Measurements from ENCODE around the gene SH3BGRL2.

SH3BGRL2 gene

GRCh38 chr6:79610306-79611009, 20.7 kb upstream of the SH3BGRL2 start:
- H3K4me1 ChIP-seq (ENCODE audit: low read length) = peaks cover 62% of the 10 kb centered on the region
- peak overlapping the region; percentile 15; the same call in 1 of the 2 replicates for H3K4me2 ChIP-seq (ENCODE audit: low read depth, low read length)
- no peak for DNase-seq

GRCh38 chr6:79612457-79612856, 18.7 kb upstream of the SH3BGRL2 start:
- peaks cover 32% of the 10 kb centered on the region for H3F3A ChIP-seq (ENCODE audit: insufficient read depth, low read length)
- H3K27me3 ChIP-seq (replicated peaks; ENCODE audit: insufficient read depth, low read length) = no peaks in the 10 kb centered on the region
- no peaks in the 10 kb centered on the region for H3K79me2 ChIP-seq (ENCODE audit: low read length)
- H3K27ac ChIP-seq (ENCODE audit: low read length) = no peak overlapping the region; the same call in 1 of the 2 replicates
- H4K20me1 ChIP-seq (ENCODE audit: insufficient read depth, low read length) = no peaks in the 10 kb centered on the region
- no peaks in the 10 kb centered on the region for H3K9me2 ChIP-seq (replicated peaks; ENCODE audit: insufficient read depth, low read length)
- H3K4me3 ChIP-seq (ENCODE audit: low read length) = no peak overlapping the region
- H3K4me2 ChIP-seq (ENCODE audit: low read depth, low read length) = peak overlapping the region; percentile 14; the same call in 1 of the 2 replicates
- H3K9ac ChIP-seq (ENCODE audit: low read length) = no peak overlapping the region
- TF ChIP-seq CTCF (IDR thresholded peaks at IDR 0.05; ENCODE audit: low read length) = no peak
- no peak for TF ChIP-seq EZH2 (optimal IDR thresholded peaks at IDR 0.05; ENCODE audit: low read depth, low read length)
- no peak for TF ChIP-seq EZH2phosphoT487 (IDR thresholded peaks at IDR 0.05; ENCODE audit: low read length)
- no peaks in the 10 kb centered on the region for H3K9me3 ChIP-seq (replicated peaks; ENCODE audit: insufficient read depth, low read length)
- H3K36me3 ChIP-seq (replicated peaks; ENCODE audit: insufficient read depth, low read length) = no peaks in the 10 kb centered on the region
- H3K4me1 ChIP-seq (ENCODE audit: low read length) = peaks cover 55% of the 10 kb centered on the region
- no peak for DNase-seq
- no peak overlapping the region for H2AFZ ChIP-seq (ENCODE audit: low read length)

More at GRCh38 chr6:79610306-79611009, 20.7 kb upstream of the SH3BGRL2 start:
- TF ChIP-seq EZH2 (optimal IDR thresholded peaks at IDR 0.05; ENCODE audit: low read depth, low read length) (no peak), EZH2phosphoT487 (IDR thresholded peaks at IDR 0.05; ENCODE audit: low read length) (no peak), CTCF (IDR thresholded peaks at IDR 0.05; ENCODE audit: low read length) (no peak)
- H3K36me3 ChIP-seq (replicated peaks; ENCODE audit: insufficient read depth, low read length) = no peaks in the 10 kb centered on the region
- no peak overlapping the region for H2AFZ ChIP-seq (ENCODE audit: low read length)
- no peaks in the 10 kb centered on the region for H3K79me2 ChIP-seq (ENCODE audit: low read length)
- no peaks in the 10 kb centered on the region for H3K9me2 ChIP-seq (replicated peaks; ENCODE audit: insufficient read depth, low read length)
- no peaks in the 10 kb centered on the region for H3K27me3 ChIP-seq (replicated peaks; ENCODE audit: insufficient read depth, low read length)
- no peaks in the 10 kb centered on the region for H4K20me1 ChIP-seq (ENCODE audit: insufficient read depth, low read length)
- H3K9me3 ChIP-seq (replicated peaks; ENCODE audit: insufficient read depth, low read length) = no peaks in the 10 kb centered on the region
- peak overlapping the region; percentile 11; the same call in 1 of the 2 replicates for H3K27ac ChIP-seq (ENCODE audit: low read length)
- H3K9ac ChIP-seq (ENCODE audit: low read length) = no peak overlapping the region
- peaks cover 36% of the 10 kb centered on the region for H3F3A ChIP-seq (ENCODE audit: insufficient read depth, low read length)
- no peak overlapping the region for H3K4me3 ChIP-seq (ENCODE audit: low read length)

GRCh38 chr6:79612918-79613317, 18.2 kb upstream of the SH3BGRL2 start:
- H3K27ac ChIP-seq (ENCODE audit: low read length) = peak overlapping the region; percentile 81; the same call in 1 of the 2 replicates
- peaks cover 55% of the 10 kb centered on the region for H3K4me1 ChIP-seq (ENCODE audit: low read length)
- no peaks in the 10 kb centered on the region for H4K20me1 ChIP-seq (ENCODE audit: insufficient read depth, low read length)
- no peak overlapping the region for H3K9ac ChIP-seq (ENCODE audit: low read length)
- DNase-seq = no peak
- no peaks in the 10 kb centered on the region for H3K27me3 ChIP-seq (replicated peaks; ENCODE audit: insufficient read depth, low read length)
- peaks cover 32% of the 10 kb centered on the region for H3F3A ChIP-seq (ENCODE audit: insufficient read depth, low read length)
- H3K9me3 ChIP-seq (replicated peaks; ENCODE audit: insufficient read depth, low read length) = no peaks in the 10 kb centered on the region
- peak overlapping the region; percentile 14; the same call in 1 of the 2 replicates for H3K4me2 ChIP-seq (ENCODE audit: low read depth, low read length)
- no peak overlapping the region for H3K4me3 ChIP-seq (ENCODE audit: low read length)
- no peaks in the 10 kb centered on the region for H3K36me3 ChIP-seq (replicated peaks; ENCODE audit: insufficient read depth, low read length)
- no peak for TF ChIP-seq EZH2phosphoT487 (IDR thresholded peaks at IDR 0.05; ENCODE audit: low read length)
- no peak for TF ChIP-seq EZH2 (optimal IDR thresholded peaks at IDR 0.05; ENCODE audit: low read depth, low read length)
- no peak for TF ChIP-seq CTCF (IDR thresholded peaks at IDR 0.05; ENCODE audit: low read length)
- no peaks in the 10 kb centered on the region for H3K79me2 ChIP-seq (ENCODE audit: low read length)
- H2AFZ ChIP-seq (ENCODE audit: low read length) = 0 out of 2 replicates have a peak overlapping the region, but pooled peaks have one; percentile 17
- no peaks in the 10 kb centered on the region for H3K9me2 ChIP-seq (replicated peaks; ENCODE audit: insufficient read depth, low read length)

Data from MM.1S (cell line).